ENCODE data around the gene MAP2K4.

The MAP2K4 gene

DNA sequence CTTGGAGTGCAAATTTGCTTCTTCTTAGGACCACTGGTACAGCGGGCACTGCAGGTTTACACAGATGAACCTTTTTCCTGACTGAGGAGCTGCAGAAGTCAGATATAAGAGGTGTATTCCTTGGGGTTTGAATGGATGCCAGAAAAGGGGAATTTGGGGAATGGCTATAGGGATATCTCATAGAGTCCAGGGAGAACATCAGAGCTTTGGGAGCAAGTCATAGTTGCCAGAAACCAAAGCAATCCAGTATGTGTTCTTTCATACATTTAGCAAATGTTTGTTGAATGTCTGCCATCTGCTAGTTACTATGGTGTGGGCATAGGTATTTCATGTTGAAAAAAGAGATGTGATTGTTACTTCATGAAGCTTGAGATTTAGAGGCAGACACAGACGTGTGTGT is 46.8 kb downstream of the MAP2K4 start:
- no peak overlapping the region for H3K4me3 ChIP-seq (ENCODE audit: low read length)
- DNase-seq (ENCODE audit: low read depth): no peak
- TF ChIP-seq, protein P1, sequence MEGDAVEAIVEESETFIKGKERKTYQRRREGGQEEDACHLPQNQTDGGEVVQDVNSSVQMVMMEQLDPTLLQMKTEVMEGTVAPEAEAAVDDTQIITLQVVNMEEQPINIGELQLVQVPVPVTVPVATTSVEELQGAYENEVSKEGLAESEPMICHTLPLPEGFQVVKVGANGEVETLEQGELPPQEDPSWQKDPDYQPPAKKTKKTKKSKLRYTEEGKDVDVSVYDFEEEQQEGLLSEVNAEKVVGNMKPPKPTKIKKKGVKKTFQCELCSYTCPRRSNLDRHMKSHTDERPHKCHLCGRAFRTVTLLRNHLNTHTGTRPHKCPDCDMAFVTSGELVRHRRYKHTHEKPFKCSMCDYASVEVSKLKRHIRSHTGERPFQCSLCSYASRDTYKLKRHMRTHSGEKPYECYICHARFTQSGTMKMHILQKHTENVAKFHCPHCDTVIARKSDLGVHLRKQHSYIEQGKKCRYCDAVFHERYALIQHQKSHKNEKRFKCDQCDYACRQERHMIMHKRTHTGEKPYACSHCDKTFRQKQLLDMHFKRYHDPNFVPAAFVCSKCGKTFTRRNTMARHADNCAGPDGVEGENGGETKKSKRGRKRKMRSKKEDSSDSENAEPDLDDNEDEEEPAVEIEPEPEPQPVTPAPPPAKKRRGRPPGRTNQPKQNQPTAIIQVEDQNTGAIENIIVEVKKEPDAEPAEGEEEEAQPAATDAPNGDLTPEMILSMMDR (conservative IDR thresholded peaks at IDR 0.05; ENCODE audit: low read length): no peak

DNA sequence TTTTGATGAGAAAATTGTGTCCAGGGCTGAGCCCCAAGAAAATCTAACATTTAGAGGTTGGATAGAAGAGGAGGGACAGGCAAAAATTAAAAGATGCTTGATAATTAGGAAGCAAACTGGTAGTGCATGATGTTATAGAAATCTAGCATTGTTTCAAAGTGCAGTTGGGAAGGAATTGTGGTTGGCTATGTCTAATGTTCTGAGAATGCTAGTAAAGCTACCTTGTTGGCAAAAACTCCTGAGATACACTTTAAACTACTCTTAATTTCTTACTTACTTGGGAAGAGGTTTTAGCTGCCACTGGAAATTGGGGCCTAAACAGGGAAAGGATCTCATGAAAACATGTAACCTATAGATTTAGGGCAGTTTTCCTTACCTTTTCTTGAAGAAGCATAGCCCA is 48.3 kb downstream of the MAP2K4 start:
- H3K4me3 ChIP-seq (ENCODE audit: low read length): no peak overlapping the region
- DNase-seq (ENCODE audit: low read depth): no peak
- TF ChIP-seq, protein P1 (conservative IDR thresholded peaks at IDR 0.05; ENCODE audit: low read length): no peak

DNA sequence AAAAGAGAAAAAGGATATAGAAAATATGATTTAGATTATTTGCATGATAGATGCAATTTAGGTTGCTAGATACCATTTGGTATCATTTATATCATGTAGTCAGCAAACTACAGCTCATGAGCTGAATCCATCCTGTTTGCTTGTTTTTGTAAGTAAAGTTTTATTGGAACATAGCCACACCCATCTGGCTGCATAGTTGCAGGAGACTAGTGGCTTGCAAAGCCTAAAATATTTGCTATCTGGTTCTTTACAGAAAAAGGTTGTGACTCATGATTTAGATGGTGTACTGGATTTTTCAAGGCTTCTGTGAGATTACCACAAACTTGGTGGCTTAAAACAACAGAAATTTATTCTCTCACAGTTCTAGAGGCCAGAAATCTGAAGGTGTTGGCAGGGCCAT is 49.9 kb downstream of the MAP2K4 start:
- TF ChIP-seq, protein P1 (conservative IDR thresholded peaks at IDR 0.05; ENCODE audit: low read length): no peak

DNA sequence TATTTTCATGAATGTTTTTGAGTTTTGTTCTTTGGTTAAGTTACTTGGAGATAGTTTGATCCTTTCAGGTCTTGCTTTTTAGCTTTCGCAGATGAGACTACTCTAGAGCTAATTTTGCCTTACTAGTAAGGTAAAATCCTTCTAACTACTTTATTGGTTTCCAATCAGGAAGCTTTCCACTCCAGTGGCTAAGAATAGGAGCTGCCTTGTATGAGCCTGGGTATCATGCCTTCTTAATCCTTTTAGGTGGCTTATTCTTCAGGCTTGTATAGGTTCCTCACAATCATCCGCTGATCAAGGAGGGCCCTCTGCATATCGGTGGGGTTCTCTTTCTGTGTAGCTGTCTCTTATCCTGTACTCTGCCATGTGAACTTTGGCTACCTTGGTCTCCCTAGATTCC is 53.7 kb downstream of the MAP2K4 start:
- TF ChIP-seq, protein P1 (conservative IDR thresholded peaks at IDR 0.05; ENCODE audit: low read length): no peak
- DNase-seq (ENCODE audit: low read depth): no peak
- H3K4me3 ChIP-seq (ENCODE audit: low read length): no peak overlapping the region

More for the DNA sequence above, 49.9 kb downstream of the MAP2K4 start:
- DNase-seq (ENCODE audit: low read depth): peak; percentile 73
- no peak overlapping the region for H3K4me3 ChIP-seq (ENCODE audit: low read length)

DNA sequence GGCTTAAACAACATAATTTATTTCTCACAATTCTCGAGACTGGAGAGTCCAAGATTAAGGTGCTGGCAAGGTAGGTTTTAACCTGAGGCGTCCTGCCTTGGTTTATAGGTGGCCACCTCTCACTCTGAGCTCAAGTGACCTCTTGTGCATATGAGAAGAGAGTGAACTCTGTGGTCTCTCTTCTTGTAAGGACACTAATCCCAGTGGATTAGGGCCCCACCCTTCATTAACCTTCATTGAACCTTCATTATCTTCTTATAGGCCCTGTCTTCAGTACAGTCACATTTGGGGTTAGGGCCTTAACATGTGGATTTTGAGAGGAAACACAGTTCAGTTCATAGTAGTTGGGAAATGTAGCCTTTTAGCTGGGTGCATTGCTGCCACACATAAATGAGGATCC is 57.1 kb downstream of the MAP2K4 start:
- no peak for DNase-seq (ENCODE audit: low read depth)
- H3K4me3 ChIP-seq (ENCODE audit: low read length): no peak overlapping the region
- TF ChIP-seq, protein P1 (conservative IDR thresholded peaks at IDR 0.05; ENCODE audit: low read length): no peak

DNA sequence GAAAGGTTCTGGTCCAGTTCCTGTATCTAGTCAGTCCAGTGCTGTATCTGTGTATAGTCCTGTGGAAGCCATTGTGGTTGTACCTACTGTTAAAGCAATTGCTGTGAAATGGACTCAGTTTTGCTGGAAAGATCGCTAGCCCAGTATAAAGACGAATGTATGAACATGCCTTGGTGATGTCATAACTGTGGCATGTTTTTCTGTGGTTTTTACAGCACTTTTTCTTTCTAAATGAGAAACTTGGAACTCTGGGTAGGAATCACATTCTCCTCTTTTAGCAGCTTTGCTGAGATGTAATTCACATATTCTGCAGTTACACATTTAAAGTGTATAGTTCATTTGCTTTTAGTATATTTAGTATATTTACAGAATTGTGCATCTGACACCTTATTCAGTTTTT is 58.1 kb downstream of the MAP2K4 start:
- H3K4me3 ChIP-seq (ENCODE audit: low read length): no peak overlapping the region
- TF ChIP-seq, protein P1 (conservative IDR thresholded peaks at IDR 0.05; ENCODE audit: low read length): no peak
- DNase-seq (ENCODE audit: low read depth): peak; percentile 69

DNA sequence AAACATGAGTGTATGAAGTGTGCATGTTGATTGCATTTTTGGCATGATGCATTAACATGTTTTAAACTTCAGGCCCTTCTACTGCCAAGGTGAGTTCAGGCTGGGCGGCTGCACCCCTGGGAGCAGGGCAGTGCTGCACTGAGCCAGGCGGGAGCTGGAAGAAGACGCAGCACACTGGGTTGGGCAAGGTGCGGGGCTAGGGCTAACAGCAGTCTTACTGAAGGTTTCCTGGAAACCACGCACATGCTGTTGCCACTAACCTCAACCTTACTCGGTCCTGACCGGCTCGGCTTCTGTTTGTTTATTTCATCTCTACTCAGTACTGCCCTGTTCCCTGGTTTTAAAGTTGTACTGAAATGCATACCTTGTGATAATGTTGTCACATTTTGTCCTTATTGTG is 61.0 kb downstream of the MAP2K4 start:
- no peak for DNase-seq (ENCODE audit: low read depth)
- no peak overlapping the region for H3K4me3 ChIP-seq (ENCODE audit: low read length)
- TF ChIP-seq, protein P1 (conservative IDR thresholded peaks at IDR 0.05; ENCODE audit: low read length): no peak
